Adrenal gland (tissue), 12 donors: Measurements from ENCODE around the gene DACT1. TPM values are rescaled to one million over a fixed set of nuclear protein-coding genes. Genes with fewer than 3 reads are reported as not detected.

Source experiments
- DNase-seq, 7 donors: peaks; one replicate each; pipeline ENCODE4 v3.0.0-alpha.2; 2019 to 2020
- H3K27ac ChIP-seq, 5 donors: fragments of 200-600 bp; sonication (generic) in 4 of 5; 1 replicate in 3 of 5; 2 replicates in 2 of 5; pipeline versions ENCODE4 v1.5.1 to v1.8.0; 2016 to 2020; ENCODE audit warnings: mild to moderate bottlenecking in 1 of 5
- H3K27me3 ChIP-seq: fragments of 200-600 bp; 2 replicates; pipeline ENCODE4 v1.8.0; 2021
- H3K36me3 ChIP-seq, 2 donors: fragments of 200-600 bp; replicated peaks in 1 of 2; 1 replicate in 1 of 2; 2 replicates in 1 of 2; pipeline versions ENCODE4 v1.5.1 to v1.8.0; 2018 to 2022
- H3K4me1 ChIP-seq, 2 donors: fragments of 200-600 bp; replicated peaks in 1 of 2; 1 replicate in 1 of 2; 2 replicates in 1 of 2; pipeline versions ENCODE4 v1.5.1 to v1.8.0; 2018 to 2021
- H3K4me3 ChIP-seq, 4 donors: fragments of 200-600 bp; sonication (generic) in 3 of 4; one replicate each; pipeline ENCODE4 v1.5.1; 2016 to 2018
- H3K9me3 ChIP-seq, 3 donors: fragments of 200-600 bp; sonication (generic) in 1 of 3; replicated peaks in 1 of 3; 1 replicate in 2 of 3; 2 replicates in 1 of 3; pipeline versions ENCODE4 v1.5.1 to v1.8.0; 2016 to 2021
- POLR2A ChIP-seq, 2 donors: fragments of 450-650 bp; IDR thresholded peaks; one replicate each; pipeline ENCODE4 v1.6.1; 2017; ENCODE audit warnings: antibody characterized with exemption in 2 of 2, mild to moderate bottlenecking in 2 of 2, moderate library complexity in 1 of 2
- whole genome bisulfite sequencing, 4 donors: extraction: QIAGEN DNeasy Blood & Tissue Kit in 2 of 4; methylation state at CpG; one replicate each; pipeline versions ENCODE4 v1.1.5 to v1.1.7; 2013 to 2017; 5-methylcytosine and 5-hydroxymethylcytosine counted together
- intact Hi-C, 2 donors: fragments of 100-400 bp; cut with DNase I; formaldehyde crosslinking; loops; one replicate each; pipeline versions ENCODE4 v1.14.1 to v1.15.0; 2022 to 2023
- polyA plus RNA-seq, 3 donors: library from polyadenylated mRNA; stranded (reverse); fragments of 200-250 nt in 2 of 3; fragments of 350-450 nt in 1 of 3; fragmentation: Illumina TruSeq in 1 of 3; extraction: RNeasy Lipid Tissue Mini Kit (QIAGEN cat#74804) in 1 of 3; gene quantifications; one replicate each; pipeline ENCODE4 v1.2.3, GENCODE V29; 2013 to 2014
- total RNA-seq, 9 donors: library from RNA; depleted of rRNA in 4 of 9; stranded (reverse); fragments of >200 nt in 4 of 9; fragments of 120-200 nt in 1 of 9; fragmentation: NEBNext Ultra II Directional in 1 of 9; extraction: Animal tissue kit (Norgen Biotek cat#: 25700) in 1 of 9; gene quantifications; one replicate each; pipeline versions ENCODE4 v1.1.0 to v1.2.4, GENCODE V29; 2013 to 2023
- TF ChIP-seq, protein P1 (sequence below), 6 experiments: fragments of 450-650 bp in 4 of 6; fragments of 200-600 bp in 2 of 6; sonication (generic) in 1 of 6; IDR thresholded peaks; 1 replicate in 5 of 6; 2 replicates in 1 of 6; pipeline versions ENCODE4 v1.5.1 to v1.8.0; 2016 to 2021; ENCODE audit warnings: antibody characterized with exemption in 6 of 6, mild to moderate bottlenecking in 2 of 6, moderate library complexity in 1 of 6
- donor health status: healthy with polysubstance abuse.
- donor health status: Bipolar disorder and iron deficiency.
- donor health status: DM: yes; HTN: yes; CAD: no.
- donor health status: DM: no; HTN: no; CAD: no.
- donor health status: DM: no; HTN: no; CAD: no.
- donor health status: DM: yes; HTN: yes; CAD: no.

The DACT1 gene
- total and polyA plus RNA-seq, 12 donors, result 2.9 to 32.1 (median 11.2) TPM

DNA sequence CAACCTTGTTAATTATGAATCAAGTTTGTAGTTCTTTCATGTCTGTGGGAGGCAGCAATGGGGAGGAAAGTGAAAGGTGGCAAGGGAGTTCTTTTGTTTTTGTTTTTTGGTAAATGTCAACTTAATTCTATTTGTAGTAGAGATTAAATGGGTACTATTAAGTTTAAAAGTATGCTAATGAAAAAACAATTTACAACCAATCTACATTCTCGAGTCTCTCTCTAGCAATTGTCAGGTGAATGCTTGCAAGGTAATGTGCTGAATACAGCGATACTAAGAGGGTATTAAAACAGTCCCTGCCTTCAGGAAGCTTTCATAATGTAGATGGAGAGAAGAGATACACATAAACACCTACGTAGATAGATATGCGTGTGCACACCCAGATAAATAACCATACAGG lies 1.6 kb upstream of the DACT1 start:
- intact Hi-C loops, result no loop called here
- Histone ChIP-seq H3K27ac (peak overlapping the region in 1 of 5 donors; percentile 88), H3K4me1 (peaks cover 9 to 18% of the 10 kb centered on the region in 2 donors), H3K9me3 (no peaks in the 10 kb centered on the region), H3K4me3 (no peak overlapping the region), H3K36me3 (no peaks in the 10 kb centered on the region), H3K27me3 (no peaks in the 10 kb centered on the region)
- 71 to 75% (median 74%) methylated on average over 4 of the region's 4 CpGs for WGBS, 4 donors
- TF ChIP-seq, protein P1, sequence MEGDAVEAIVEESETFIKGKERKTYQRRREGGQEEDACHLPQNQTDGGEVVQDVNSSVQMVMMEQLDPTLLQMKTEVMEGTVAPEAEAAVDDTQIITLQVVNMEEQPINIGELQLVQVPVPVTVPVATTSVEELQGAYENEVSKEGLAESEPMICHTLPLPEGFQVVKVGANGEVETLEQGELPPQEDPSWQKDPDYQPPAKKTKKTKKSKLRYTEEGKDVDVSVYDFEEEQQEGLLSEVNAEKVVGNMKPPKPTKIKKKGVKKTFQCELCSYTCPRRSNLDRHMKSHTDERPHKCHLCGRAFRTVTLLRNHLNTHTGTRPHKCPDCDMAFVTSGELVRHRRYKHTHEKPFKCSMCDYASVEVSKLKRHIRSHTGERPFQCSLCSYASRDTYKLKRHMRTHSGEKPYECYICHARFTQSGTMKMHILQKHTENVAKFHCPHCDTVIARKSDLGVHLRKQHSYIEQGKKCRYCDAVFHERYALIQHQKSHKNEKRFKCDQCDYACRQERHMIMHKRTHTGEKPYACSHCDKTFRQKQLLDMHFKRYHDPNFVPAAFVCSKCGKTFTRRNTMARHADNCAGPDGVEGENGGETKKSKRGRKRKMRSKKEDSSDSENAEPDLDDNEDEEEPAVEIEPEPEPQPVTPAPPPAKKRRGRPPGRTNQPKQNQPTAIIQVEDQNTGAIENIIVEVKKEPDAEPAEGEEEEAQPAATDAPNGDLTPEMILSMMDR (IDR thresholded peaks at IDR 0.05), result no peak
- no peak for TF ChIP-seq POLR2A (IDR thresholded peaks at IDR 0.05)
- no peak for DNase-seq

DNA sequence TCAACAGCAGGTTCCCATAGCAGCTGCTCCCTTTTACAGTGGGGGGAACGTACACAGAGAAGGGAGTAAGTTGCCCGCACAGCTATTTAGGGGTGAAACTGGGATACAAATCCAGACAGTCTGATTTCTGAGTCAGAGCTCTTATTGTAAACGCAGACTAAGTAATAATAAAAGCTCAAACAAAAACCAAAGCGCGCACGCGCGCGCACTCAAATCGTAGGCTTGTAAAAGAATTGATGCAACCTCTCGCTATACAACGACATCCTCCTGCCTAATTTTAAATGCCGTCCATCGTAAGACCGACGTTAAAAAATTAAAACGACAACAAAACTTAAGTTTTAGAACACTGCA lies 747 bp upstream of the DACT1 start:
- TF ChIP-seq, protein P1 (IDR thresholded peaks at IDR 0.05), result no peak
- TF ChIP-seq POLR2A (IDR thresholded peaks at IDR 0.05), result no peak

DNA sequence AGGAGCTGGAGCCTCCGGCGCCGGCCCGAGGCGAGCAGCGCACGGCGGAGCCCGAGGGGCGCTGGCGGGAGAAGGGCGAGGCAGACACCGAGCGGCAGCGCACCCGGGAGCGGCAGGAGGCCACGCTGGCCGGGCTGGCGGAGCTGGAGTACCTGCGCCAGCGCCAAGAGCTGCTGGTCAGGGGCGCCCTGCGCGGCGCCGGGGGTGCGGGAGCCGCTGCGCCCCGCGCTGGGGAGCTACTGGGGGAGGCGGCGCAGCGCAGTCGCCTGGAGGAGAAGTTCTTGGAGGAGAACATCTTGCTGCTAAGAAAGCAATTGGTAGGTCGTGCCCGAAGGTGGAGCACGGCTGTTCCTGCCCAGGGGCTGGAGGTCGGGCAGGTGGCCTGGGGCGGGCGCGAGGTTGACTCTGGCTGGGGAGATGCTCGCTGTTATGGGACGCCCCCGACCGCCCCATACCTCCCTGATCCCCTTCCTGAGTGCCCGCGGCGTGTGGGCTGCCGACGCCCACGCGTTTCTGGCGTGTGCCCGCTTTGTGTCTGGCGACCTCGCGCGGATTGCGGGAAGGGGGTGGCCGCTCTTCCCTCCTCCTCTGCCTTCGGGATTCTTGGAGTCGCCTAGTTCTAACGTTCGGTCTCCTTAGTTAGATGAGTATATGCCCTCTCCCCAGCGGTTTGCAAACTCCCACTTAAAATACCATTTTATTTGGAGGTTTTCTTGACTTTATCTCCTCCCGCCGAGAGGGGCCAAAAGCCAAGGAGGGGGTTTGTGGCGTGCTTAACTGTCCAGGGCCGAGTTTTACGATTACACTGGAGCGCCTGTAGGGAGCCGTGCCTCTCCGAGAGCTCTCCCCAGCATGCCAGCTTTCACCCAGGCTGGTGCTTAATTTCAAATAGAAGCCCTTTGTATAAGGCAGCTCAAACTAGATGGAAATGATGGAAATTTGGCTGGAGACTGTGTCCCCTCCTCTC lies 752 bp downstream of the DACT1 start:
- Histone ChIP-seq H3K4me3 (peak overlapping the region in 3 of 4 donors; percentile 22 to 87 (median 40)), H3K27me3 (no peaks in the 10 kb centered on the region), H3K36me3 (no peaks in the 10 kb centered on the region), H3K4me1 (peaks cover 9 to 18% of the 10 kb centered on the region in 2 donors), H3K9me3 (no peaks in the 10 kb centered on the region), H3K27ac (peak overlapping the region; percentile 14 to 88 (median 62))
- 0 to 1% (median 1%) methylated on average over 30 to 75 of the region's 75 CpGs for WGBS, 4 donors
- intact Hi-C loops, result no loop called here
- peak in 4 of 7 donors; percentile 10 to 31 (median 22) for DNase-seq
- TF ChIP-seq, protein P1 (IDR thresholded peaks at IDR 0.05), result no peak

More for the DNA sequence above, 747 bp upstream of the DACT1 start:
- Histone ChIP-seq H3K27me3 (no peaks in the 10 kb centered on the region), H3K4me1 (peaks cover 9 to 18% of the 10 kb centered on the region in 2 donors), H3K4me3 (peak overlapping the region in 3 of 4 donors; percentile 19 to 87 (median 21)), H3K27ac (peak overlapping the region in 3 of 5 donors; percentile 62 to 88 (median 86)), H3K36me3 (no peaks in the 10 kb centered on the region), H3K9me3 (no peaks in the 10 kb centered on the region)
- DNase-seq, result peak in 6 of 7 donors; percentile 20 to 61 (median 32)
- 2 to 13% (median 4%) methylated on average over 17 of the region's 17 CpGs for WGBS, 4 donors
- intact Hi-C loops, result no loop called here

DNA sequence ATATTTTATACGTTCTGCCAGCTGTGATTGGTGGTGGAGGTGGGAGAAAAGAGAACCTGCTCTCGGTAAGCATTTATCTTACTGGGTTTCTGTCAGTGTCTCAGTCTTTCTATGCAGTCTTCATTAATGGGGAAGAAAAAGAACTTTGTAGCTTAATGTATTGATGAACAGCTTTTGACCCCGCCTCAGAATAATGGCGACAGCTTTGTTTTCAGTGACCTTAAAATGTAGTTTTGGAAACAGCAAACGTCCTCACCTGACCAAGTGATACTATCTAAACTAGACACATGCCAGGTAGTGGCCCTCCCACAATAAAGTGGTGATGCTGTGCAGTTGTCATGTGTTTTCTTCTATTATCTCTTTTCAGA lies 1.4 kb downstream of the DACT1 start:
- no peak for DNase-seq
- Histone ChIP-seq H3K4me1 (peaks cover 9 to 18% of the 10 kb centered on the region in 2 donors), H3K27ac (peak overlapping the region in 1 of 5 donors; percentile 86), H3K27me3 (no peaks in the 10 kb centered on the region), H3K36me3 (no peaks in the 10 kb centered on the region), H3K4me3 (peak overlapping the region in 1 of 4 donors; percentile 87), H3K9me3 (no peaks in the 10 kb centered on the region)
- TF ChIP-seq, protein P1 (IDR thresholded peaks at IDR 0.05), result no peak
- no peak for TF ChIP-seq POLR2A (IDR thresholded peaks at IDR 0.05)
- intact Hi-C loops, result no loop called here
- whole genome bisulfite sequencing, 4 donors, result 9 to 22% (median 18%) methylated on average over 5 of the region's 5 CpGs
